NT2/D1 (cell line): ENCODE results near the gene TRAF4.
"Not testable (repeated sequence)": the region's sequence is repeated elsewhere in the genome, so short reads cannot be mapped to it uniquely, and the experiment has no call there.

Source experiments
- DNase-seq: peaks from one replicate; pipeline ENCODE4 v3.0.0-alpha.2; 2011; ENCODE audit warnings: low read depth, low spot score
- H3K27me3 ChIP-seq: 2 replicates; pipeline ENCODE4 v1.6.0; 2011; ENCODE audit warnings: mild to moderate bottlenecking; ENCODE audit not compliant: insufficient read length, insufficient read depth
- H3K36me3 ChIP-seq: 2 replicates; pipeline ENCODE4 v1.6.1; 2011; ENCODE audit warnings: mild to moderate bottlenecking, low read length, mixed read lengths; ENCODE audit not compliant: insufficient read depth, insufficient read length
- H3K4me1 ChIP-seq: 2 replicates; pipeline ENCODE4 v1.5.1; 2011; ENCODE audit not compliant: insufficient read depth, insufficient read length
- H3K4me3 ChIP-seq: 2 replicates; pipeline ENCODE4 v1.5.1; 2011; ENCODE audit warnings: low read depth; ENCODE audit not compliant: insufficient read length
- H3K9ac ChIP-seq: 2 replicates; pipeline ENCODE4 v1.6.0; 2011; ENCODE audit warnings: low read depth; ENCODE audit not compliant: insufficient read length
- H3K9me3 ChIP-seq: 2 replicates; pipeline ENCODE4 v1.5.1; 2011; ENCODE audit warnings: mild to moderate bottlenecking, low read length; ENCODE audit not compliant: insufficient read depth
- SUZ12 ChIP-seq: IDR thresholded peaks from 2 replicates; pipeline ENCODE4 v1.6.1; 2011; ENCODE audit not compliant: insufficient read length, insufficient read depth; ENCODE audit errors: extremely low read depth
- YY1 ChIP-seq: IDR thresholded peaks from 2 replicates; pipeline ENCODE4 v1.6.1; 2011; ENCODE audit not compliant: insufficient read length, insufficient read depth
- ZNF274 ChIP-seq: IDR thresholded peaks from 2 replicates; pipeline ENCODE4 v1.6.1; 2011; ENCODE audit warnings: mild to moderate bottlenecking, low read depth, low read length

The TRAF4 gene

GRCh38 chr17:28726627-28727491 is 17.0 kb upstream of the TRAF4 start:
- peaks cover 5% of the 10 kb centered on the region for H3K4me1 ChIP-seq
- no peaks in the 10 kb centered on the region for H3K27me3 ChIP-seq
- peak overlapping the region; percentile 96 for H3K9ac ChIP-seq
- H3K36me3 ChIP-seq = peaks cover 27% of the 10 kb centered on the region
- DNase-seq = peak; percentile 92
- H3K4me3 ChIP-seq = peak overlapping the region; percentile 49
- TF ChIP-seq SUZ12 (no peak), ZNF274 (no peak), YY1 (no peak)
- H3K9me3 ChIP-seq = no peaks in the 10 kb centered on the region

GRCh38 chr17:28728364-28729200 is 15.2 kb upstream of the TRAF4 start, which contains the start of gene NEK8:
Gene NEK8 (plus strand): TSS chr17:28728788. CDS start chr17:28728814, 26 bp downstream.
- no peaks in the 10 kb centered on the region for H3K9me3 ChIP-seq
- no peaks in the 10 kb centered on the region for H3K4me1 ChIP-seq
- H3K9ac ChIP-seq = peak within 1 kb of the TSS; percentile 96
- no peak for TF ChIP-seq YY1
- no peak for TF ChIP-seq SUZ12
- no peak for TF ChIP-seq ZNF274
- DNase-seq = no peak
- peaks cover 12% of the 10 kb centered on the region for H3K36me3 ChIP-seq
- H3K4me3 ChIP-seq = peak within 1 kb of the TSS; percentile 85
- H3K27me3 ChIP-seq = no peaks in the 10 kb centered on the region

- Histone ChIP-seq H3K9me3 (no peaks in the 10 kb centered on the region), H3K4me3 (no peak overlapping the region), H3K36me3 (peaks cover 10% of the 10 kb centered on the region), H3K27me3 (no peaks in the 10 kb centered on the region), H3K9ac (no peak overlapping the region), H3K4me1 (no peaks in the 10 kb centered on the region)
- DNase-seq = no peak
- TF ChIP-seq SUZ12 (no peak), ZNF274 (no peak), YY1 (no peak)
Measured at GRCh38 chr17:28729950-28730330, 13.9 kb upstream of the TRAF4 start.

- peaks cover 22% of the 10 kb centered on the region for H3K36me3 ChIP-seq
- no peaks in the 10 kb centered on the region for H3K9me3 ChIP-seq
- no peak overlapping the region for H3K4me3 ChIP-seq
- no peak for TF ChIP-seq SUZ12
- TF ChIP-seq ZNF274 = no peak
- no peak for TF ChIP-seq YY1
- DNase-seq = no peak
- no peak overlapping the region for H3K9ac ChIP-seq
- no peaks in the 10 kb centered on the region for H3K27me3 ChIP-seq
- no peaks in the 10 kb centered on the region for H3K4me1 ChIP-seq
Measured at GRCh38 chr17:28733346-28733745, 10.5 kb upstream of the TRAF4 start.

- no peak overlapping the region for H3K4me3 ChIP-seq
- peaks cover 31% of the 10 kb centered on the region for H3K36me3 ChIP-seq
- H3K9me3 ChIP-seq = no peaks in the 10 kb centered on the region
- peaks cover 2% of the 10 kb centered on the region for H3K4me1 ChIP-seq
- no peak overlapping the region for H3K9ac ChIP-seq
- DNase-seq = no peak
- H3K27me3 ChIP-seq = no peaks in the 10 kb centered on the region
- no peak for TF ChIP-seq YY1
- TF ChIP-seq SUZ12 = no peak
- no peak for TF ChIP-seq ZNF274
Measured at GRCh38 chr17:28734712-28735241, 9.0 kb upstream of the TRAF4 start.

- TF ChIP-seq YY1 (no peak), SUZ12 (no peak), ZNF274 (no peak)
- Histone ChIP-seq H3K36me3 (peaks cover 32% of the 10 kb centered on the region), H3K9me3 (no peaks in the 10 kb centered on the region), H3K4me1 (peaks cover 2% of the 10 kb centered on the region), H3K4me3 (no peak overlapping the region), H3K9ac (no peak overlapping the region), H3K27me3 (no peaks in the 10 kb centered on the region)
- DNase-seq = no peak
Measured at GRCh38 chr17:28735242-28735722, 8.5 kb upstream of the TRAF4 start.

GRCh38 chr17:28735913-28736769 is 7.7 kb upstream of the TRAF4 start:
- DNase-seq, H3K9me3 ChIP-seq, H3K4me1 ChIP-seq, H3K9ac ChIP-seq, H3K27me3 ChIP-seq, H3K4me3 ChIP-seq: not testable (repeated sequence)
- H3K36me3 ChIP-seq = peaks cover 39% of the 10 kb centered on the region
